Fibroblast of upper back skin (primary cell): Measurements from ENCODE around the gene POU6F2.

Experiments
- DNase-seq: peaks from one replicate; pipeline ENCODE4 v3.0.0-alpha.2; 2013

The POU6F2 gene

DNA sequence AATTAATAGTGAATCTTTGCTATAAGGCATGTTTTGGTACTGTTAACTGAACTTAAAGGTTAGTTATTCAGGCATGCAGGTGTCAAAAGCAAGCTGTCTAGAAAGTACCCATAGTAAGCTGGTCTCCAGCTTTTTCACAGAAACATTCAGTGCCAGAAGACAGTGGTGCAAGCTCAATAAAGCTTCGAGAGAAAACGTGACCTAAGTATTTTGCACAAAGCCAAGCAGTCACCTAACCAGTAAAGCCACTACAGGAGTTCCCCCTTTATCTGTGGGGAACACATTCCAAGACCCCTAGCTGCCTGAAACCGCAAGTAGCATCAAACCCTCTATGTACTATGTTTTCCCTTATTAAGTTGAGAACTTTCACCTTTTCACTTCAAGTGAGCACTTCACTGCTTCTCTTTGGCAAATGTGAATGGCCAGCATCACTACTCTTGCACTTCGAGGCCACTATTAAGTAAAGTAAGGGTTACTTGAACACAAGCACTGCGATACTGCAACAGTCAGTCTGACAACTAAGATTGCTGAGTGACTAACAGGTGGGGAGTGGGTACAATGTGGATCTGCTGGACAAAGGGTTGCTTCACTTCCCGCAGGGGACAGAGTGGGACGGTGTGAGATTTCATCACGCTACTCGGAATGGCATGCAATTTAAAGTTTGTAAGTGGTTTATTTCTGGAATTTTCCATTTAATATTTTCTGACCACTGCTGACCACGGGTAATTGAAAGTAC, 334.7 kb downstream of the POU6F2 start:
- DNase-seq: no peak

DNA sequence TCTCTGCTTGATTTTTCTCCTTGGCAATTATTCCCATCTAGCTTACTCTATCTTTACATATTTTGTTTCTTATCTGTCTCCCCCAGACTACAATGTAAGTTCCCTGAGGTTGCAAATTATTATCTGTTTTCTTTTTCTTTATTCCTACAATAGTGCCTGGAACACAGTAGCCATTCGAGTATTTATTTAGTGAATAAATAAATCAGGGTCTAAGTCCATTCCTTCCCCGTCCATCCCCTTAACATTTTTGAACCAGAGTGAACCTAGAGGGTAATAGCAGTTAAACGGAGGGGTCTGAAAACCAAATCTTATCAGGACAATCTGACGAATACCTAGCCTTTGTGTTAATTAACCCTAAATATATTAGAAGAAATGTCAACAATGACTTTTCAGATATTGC, 335.7 kb downstream of the POU6F2 start:
- DNase-seq: no peak

DNA sequence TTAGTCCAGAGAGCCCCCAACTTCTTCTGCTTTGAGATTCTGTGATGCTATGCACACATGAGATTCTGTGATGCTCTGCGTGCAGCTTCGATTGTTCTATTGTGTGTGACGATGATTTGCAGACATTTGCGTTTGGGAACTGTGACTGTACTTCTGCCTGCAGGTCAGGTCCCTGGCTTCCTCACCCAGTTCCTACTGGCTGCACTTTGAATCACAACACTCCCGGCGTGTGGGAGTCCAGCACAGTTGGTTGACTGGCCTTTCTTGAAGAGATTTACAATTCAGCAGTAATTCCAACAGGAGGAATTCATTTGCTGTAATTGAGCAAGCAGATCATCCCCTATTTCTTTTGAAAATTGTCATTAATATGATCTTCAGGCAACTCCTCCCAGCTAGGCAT, 336.3 kb downstream of the POU6F2 start:
- DNase-seq: no peak

GRCh38 chr7:39317107-39317506, 339.4 kb downstream of the POU6F2 start:
- no peak for DNase-seq

DNA sequence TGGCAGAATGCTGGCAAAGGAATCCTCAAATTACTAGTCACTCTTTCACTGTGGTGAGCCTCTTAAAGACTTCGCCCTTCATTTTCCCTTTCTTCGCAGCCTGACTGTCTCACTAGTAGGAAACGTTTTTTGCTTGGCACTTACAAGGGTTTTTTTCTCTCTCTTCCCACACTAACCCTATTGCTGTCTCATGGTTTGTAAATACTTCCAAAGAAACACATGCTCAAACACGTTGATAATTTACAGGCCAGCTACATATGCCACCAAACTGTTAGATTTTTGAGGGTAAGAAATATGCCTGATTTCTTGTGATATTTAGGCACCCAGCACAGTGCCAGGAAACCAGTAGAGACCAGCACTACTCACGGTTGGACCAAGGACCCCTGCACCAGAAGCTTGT, 340.2 kb downstream of the POU6F2 start:
- no peak for DNase-seq

GRCh38 chr7:39321245-39321644, 343.5 kb downstream of the POU6F2 start:
- no peak for DNase-seq

- DNase-seq: no peak
Observed at GRCh38 chr7:39321909-39322498, 344.3 kb downstream of the POU6F2 start.

DNA sequence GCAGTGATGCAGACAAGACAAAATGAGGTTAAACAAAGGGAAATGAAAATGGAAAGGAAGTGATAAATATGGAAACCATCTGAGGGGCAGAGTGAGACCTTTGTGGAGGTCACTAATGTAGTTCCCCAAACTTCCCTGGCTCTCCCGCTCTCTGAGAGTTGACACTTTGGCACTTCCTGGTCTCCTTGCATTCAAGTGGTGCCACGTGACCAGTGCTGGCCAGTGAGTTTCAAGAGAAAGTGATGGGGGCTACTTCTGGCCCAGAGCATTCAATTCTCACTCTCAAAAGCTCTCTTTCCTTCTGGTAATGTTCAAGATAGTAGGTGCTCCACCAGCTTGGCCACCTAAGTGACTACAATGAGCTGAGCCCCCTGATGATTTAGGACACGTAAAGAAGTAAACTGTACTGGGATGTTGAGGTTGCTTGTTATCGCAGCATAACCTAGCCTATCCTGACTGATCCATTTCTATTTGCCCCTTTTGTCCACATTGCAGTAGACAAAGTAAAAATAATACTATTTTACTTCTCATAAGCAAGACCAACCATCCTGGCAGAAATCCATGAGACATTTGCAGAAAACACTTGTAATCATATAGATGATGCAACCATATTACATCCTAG, 346.5 kb downstream of the POU6F2 start:
- DNase-seq: no peak

DNA sequence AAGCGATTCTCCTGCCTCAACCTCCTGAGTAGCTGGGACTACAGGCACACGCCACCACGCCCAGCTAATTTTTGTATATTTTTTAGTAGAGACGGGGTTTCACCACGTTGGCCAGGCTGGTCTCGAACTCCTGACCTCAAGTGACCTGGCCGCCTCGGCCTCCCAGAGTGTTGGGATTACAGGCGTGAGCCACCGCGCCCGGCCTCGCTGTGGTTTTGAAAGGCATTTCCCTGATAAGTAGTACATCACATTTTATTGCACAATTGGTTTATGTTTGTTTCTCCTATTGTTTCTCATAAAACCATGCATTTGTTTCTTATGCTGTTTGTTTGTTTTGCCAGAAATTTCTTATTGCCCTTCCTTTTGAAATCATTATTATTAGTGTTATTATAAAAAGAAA, 353.9 kb downstream of the POU6F2 start:
- peak; percentile 38 for DNase-seq

- DNase-seq: no peak
Observed at GRCh38 chr7:39332142-39332541, 354.4 kb downstream of the POU6F2 start.

GRCh38 chr7:39333701-39334100, 356.0 kb downstream of the POU6F2 start:
- no peak for DNase-seq

- peak; percentile 32 for DNase-seq
Observed at GRCh38 chr7:39336442-39336841, 358.7 kb downstream of the POU6F2 start.

DNA sequence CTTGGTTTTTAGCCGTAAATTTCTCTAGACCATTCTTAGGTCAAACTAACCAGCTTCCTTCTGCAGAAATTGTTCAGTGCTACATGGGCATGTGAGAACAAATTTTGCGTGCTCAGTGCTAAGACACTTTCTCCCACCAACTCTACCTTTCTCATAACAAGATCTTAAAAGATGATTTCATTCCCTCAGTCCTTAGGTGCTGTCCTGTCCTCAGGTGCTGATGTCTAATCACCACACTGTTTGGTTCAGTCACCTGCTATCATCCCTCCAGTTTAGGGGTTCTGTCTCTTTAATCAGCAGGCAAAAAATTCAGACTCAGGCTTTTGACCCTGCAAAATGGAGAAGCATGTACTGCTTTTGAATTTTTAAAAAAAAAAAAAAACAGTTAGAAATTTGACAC, 361.0 kb downstream of the POU6F2 start:
- no peak for DNase-seq

GRCh38 chr7:39339591-39339990, 361.9 kb downstream of the POU6F2 start:
- no peak for DNase-seq

DNA sequence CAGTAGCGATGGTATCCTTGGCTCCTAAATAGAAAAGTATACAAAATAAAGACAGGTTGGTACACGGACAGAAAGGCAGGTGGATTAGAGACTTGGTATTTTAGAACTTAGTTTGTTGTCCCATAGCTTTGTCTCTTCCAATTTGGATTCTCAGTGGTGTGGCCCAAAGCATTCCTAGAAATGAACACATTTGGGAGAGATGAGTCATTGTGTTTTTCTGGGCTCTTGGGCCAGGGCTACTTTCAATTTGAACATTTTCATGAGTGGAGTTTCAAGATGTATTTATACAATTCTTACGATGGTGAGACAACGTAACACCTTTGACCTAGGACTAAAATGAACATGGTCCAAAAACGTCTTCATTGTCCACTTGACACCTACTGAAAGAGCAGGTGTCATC, 363.4 kb downstream of the POU6F2 start:
- no peak for DNase-seq

- DNase-seq: no peak
Observed at GRCh38 chr7:39342763-39343162, 365.1 kb downstream of the POU6F2 start.

DNA sequence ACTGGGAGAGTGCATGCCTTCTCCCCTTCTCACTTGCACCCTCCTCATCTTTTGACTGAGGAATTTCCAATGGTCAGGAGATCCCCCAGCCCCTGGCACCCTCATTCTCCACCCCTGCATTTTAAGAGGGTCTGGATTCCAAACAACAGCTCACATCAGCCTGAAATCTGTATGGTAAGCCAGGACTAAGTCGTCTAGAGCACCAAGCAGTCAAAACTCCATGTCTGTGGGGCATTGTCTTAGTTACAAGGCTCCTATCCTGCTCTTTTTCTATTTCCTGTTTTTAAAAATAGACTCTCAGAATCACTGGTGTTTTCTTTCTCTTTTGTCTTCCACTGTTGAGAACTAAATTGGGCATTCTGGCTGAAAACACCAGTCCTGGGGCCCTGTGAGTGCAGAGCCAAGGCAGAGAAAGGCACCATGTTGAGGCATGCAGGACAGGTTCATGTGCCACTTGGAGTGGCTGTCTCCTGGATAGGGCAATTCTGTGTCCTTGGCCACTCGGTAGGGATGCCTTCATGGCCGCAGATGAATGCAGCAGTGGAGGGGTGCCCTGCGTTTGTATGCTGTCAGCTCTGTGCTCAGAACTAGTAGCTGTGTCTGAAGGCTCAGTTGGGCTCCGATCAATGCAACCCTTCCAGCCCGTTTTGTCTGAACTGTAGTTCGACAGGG, 371.9 kb downstream of the POU6F2 start:
- DNase-seq: no peak

GRCh38 chr7:39353615-39354376, 376.1 kb downstream of the POU6F2 start:
- peak; percentile 92 for DNase-seq

DNA sequence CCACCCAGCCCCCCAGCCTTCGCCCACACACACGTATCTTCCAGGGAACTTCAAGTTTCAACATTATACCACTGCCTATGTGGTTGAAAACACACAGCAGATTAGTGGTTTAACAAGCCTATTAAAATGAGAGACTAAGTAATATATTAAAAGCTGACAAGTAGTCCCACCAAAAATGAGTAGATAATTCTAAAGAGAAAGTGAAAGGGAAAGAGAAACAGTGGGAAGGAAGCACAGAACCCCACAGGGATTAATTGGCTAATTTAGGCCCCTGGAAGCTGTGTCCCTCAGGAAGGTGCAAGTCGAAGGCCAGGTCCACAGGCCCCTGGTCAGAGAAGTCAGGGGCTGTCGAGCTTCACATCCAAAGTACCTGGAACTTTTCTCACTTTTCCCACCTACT, 378.0 kb downstream of the POU6F2 start:
- DNase-seq: no peak

DNA sequence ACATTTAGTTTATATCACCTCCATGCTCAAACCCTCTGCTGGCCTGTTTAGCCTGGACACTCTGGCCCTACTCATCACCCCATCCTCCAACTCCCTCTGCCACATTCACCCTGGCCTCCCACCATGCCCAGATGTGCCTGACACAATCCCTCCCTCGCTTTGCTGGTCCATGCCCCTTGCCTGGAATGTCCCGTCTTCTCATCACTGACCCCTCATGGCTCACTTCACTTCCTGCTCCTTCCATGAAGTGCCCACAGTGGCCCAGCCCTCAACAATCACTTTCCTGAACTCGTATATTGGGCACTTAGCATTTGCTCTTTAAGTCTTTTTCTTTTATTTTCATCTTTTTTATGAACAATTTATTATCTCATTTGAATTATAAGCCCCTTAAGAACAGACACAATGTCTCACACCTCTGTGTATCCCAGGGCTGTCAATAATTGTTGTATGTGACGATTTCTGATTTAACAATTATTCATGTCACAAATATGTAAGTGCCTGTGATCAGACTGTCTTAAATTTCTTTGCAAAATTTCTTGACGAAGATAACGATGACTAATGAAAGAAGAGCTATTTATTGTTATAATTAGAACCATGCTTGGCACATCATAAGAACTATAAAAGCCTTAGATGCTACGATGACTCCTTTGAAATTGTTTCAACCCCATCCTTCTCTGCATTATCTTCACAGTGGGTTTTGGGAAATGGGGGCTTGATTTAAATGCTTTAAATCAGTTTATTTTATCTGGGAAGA, 378.6 kb downstream of the POU6F2 start:
- peak; percentile 68 for DNase-seq

GRCh38 chr7:39357648-39358047, 379.9 kb downstream of the POU6F2 start:
- no peak for DNase-seq

- DNase-seq: no peak
Observed at GRCh38 chr7:39360038-39360437, 382.3 kb downstream of the POU6F2 start.
